ENCODE data around the gene PACRG. TPM values are rescaled to one million over a fixed set of nuclear protein-coding genes. Genes with fewer than 3 reads are reported as not detected.

The PACRG gene
- total RNA-seq, 2 donors from 2014 or later = 1.7 TPM; not detected in 1

DNA sequence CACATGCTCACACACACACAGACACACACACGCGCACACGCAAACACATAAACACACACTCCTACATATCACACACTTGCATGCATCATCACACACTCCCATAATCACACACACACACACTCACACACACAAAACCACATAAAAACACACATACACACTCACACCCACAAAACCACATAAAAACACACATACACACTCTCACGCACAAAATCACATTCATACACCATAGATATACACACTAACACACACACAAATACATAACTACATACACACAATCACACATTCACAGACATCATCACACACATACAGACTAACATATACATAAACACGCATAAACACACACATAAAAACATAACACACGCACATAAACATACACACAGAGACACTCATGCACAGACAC, 629.0 kb downstream of the PACRG start:
- DNase-seq = no peak
- no peak for TF ChIP-seq CTCF (IDR thresholded peaks at IDR 0.05)
- Histone ChIP-seq H3K9me3 (no peaks in the 10 kb centered on the region), H3K36me3 (no peaks in the 10 kb centered on the region), H3K4me3 (no peak overlapping the region), H3K9ac (ENCODE audit: low read depth in 2 of 2, low read length in 2 of 2) (no peak overlapping the region), H3K27ac (no peak overlapping the region), H3K27me3 (no peaks in the 10 kb centered on the region), H3K4me1 (no peaks in the 10 kb centered on the region)
- intact Hi-C loops (cut with DNase I) = no loop called here

DNA sequence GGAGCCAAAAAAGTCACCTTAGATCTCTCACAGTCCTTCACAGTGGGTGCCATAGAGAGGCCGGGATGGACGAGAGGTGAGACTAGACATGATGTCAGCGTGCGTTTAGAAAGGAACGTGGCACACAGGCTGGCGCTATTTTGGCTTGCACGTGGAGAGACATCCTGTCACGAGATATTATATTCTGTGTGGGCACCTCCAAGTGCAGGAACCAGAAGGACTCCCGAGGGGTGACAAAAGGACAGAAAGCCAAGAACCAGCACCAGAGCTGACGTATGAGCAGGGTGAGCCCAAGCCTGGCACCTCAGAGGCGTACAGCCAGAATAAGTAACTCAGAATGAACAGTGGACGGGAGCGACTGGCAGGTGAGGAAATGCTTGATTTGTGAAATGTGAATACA, 636.9 kb downstream of the PACRG start:
- no peak for TF ChIP-seq CTCF (IDR thresholded peaks at IDR 0.05)

More for the DNA sequence above, 636.9 kb downstream of the PACRG start:
- no peaks in the 10 kb centered on the region for H3K9me3 ChIP-seq
- intact Hi-C loops (cut with DNase I) = no loop called here
- H3K27me3 ChIP-seq = no peaks in the 10 kb centered on the region
- no peak overlapping the region for H3K4me3 ChIP-seq
- H3K27ac ChIP-seq = no peak overlapping the region
- H3K4me1 ChIP-seq = no peaks in the 10 kb centered on the region
- no peak overlapping the region for H3K9ac ChIP-seq (ENCODE audit: low read depth in 2 of 2, low read length in 2 of 2)
- no peaks in the 10 kb centered on the region for H3K36me3 ChIP-seq
- DNase-seq = no peak

Other genes with a start within 250 kb of the PACRG start
- gene PRKN, start 208 bp upstream of the PACRG start, total RNA-seq = 1 to 10 TPM; 3.7 to 8.1 TPM